ENCODE results near the gene AAMP. TPM values are rescaled to one million over a fixed set of nuclear protein-coding genes. Genes with fewer than 3 reads are reported as not detected.

Gene AAMP
- total RNA-seq (2022; extraction: Qiagen RNA extraction; ENCODE audit: low read depth), result 121 to 185 TPM (median 130 TPM) in 5 replicates

GRCh38 chr2:218269900-218270720, at the start of gene AAMP, which contains the start of gene PNKD:
Gene AAMP (minus strand): TSS chr2:218270137. CDS start chr2:218270086, 51 bp downstream.
Gene PNKD (plus strand): TSS chr2:218270519. CDS start chr2:218270536, 17 bp downstream.

DNA sequence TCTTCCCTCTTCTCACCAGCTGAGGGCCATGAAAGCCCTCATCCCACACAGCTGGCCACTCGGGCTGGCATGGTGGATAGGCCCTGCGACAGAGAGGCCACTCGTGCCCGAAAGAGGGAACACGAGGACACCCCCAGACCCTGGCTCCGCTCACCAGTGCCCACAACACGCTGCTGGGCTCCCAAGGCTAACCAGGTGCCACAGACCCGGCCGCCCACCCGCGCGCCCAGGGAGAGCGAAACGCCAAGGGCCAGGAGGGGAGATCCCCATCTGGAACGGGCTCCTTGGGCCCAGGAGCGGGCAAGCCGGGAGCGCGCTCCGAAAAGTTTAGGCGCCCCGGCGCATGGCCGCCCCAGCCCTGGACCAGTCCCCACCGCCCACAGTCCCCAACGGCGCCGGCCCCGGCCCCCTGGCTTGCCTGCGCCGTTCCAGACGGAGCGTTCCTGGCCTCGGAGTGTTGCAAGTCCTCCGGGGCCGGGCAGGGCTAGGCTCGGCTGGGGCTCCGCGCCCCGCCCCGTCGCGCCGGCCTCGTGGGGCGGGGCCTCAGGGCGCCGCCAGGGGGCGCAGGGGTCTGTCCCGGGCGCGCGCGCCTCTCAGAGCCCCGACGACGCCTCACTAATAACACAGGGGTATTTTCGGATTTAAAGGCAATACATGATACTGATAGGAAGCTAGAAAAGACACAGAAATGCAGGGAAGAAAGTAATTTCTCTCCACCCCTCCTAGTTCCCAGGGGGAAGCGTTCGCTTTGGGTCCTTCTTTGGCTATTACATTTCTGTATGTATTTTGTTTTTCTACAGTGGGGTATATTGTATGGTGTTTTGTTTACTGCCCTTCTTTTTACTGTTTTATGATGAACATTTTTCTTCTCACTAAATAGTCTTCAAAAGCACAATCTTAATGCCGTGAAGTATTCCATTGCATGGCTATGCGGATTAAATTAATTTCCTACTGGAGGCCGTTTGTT, 22.4 kb upstream of the AAMP start, which contains the start of gene TMBIM1:
TMBIM1 (minus strand) TSS at position 456 of the 967 bp plus-strand sequence. CDS start 10,362 bp downstream, outside the sequence.

GRCh38 chr2:218260742-218261422, 9.1 kb downstream of the AAMP start, which contains the start of gene GPBAR1:
Gene GPBAR1 (plus strand): TSS chr2:218261015. CDS start chr2:218262725, 1,710 bp downstream.

DNA sequence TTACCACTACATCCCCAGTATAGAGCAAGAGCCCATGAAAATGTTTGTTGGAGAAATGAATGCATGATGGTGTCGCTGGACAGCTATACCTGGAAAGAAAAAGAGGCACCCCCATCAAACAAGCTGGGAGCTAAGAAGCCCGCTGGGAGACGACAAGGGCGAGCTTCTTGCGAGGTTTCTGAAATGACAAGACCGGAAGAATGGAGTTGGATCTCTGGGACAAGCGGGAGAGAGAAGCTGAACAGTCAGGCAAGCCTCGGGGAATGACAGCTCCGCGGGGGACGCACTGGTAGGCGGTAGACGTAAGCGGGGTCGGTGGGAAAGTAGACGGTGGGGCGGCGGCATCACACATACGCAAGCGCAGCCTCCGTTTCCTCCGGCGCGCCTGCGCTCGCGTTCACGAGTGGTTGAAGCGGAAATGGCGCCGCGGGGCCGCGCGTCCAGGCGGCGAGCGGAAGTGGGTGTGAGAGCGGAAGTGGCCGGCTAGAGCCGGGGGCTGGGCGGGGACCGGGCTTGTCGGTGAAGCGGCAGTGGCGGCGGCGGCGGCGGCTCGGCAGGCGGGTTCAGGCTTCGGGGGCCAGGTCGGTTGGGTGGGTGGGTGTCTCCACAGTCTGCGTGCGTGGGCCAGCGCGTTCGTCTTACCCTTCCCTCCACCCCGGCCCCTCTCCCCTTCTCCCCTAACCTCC, 53.1 kb downstream of the AAMP start, which contains the start of gene ARPC2:
ARPC2 (plus strand) TSS at position 516 of the 686 bp plus-strand sequence. CDS start 282 bp downstream, outside the sequence.

Other genes starting within 250 kb of the AAMP start
- not detected in 5 replicates for gene RUFY4, start 200.9 kb downstream of the AAMP start, total RNA-seq (2022; extraction: Qiagen RNA extraction; ENCODE audit: low read depth)
- gene CXCR2, start 144.1 kb downstream of the AAMP start, total RNA-seq (2022; extraction: Qiagen RNA extraction; ENCODE audit: low read depth), result not detected in 5 replicates
- gene CXCR1, start 103.2 kb downstream of the AAMP start, total RNA-seq (2022; extraction: Qiagen RNA extraction; ENCODE audit: low read depth), result not detected in 5 replicates
- gene ARPC2, start 52.9 kb downstream of the AAMP start, total RNA-seq (2022; extraction: Qiagen RNA extraction; ENCODE audit: low read depth), result 283 to 316 TPM (median 302 TPM) in 5 replicates
- gene GPBAR1, start 9.1 kb downstream of the AAMP start, total RNA-seq (2022; extraction: Qiagen RNA extraction; ENCODE audit: low read depth), result 0.09 to 0.19 TPM (median 0.12 TPM) in 3 of 5 replicates, not detected in the others
- 54.8 to 70.7 TPM (median 66.6 TPM) in 5 replicates for gene PNKD, start 382 bp upstream of the AAMP start, total RNA-seq (2022; extraction: Qiagen RNA extraction; ENCODE audit: low read depth)
- gene TMBIM1, start 22.4 kb upstream of the AAMP start, total RNA-seq (2022; extraction: Qiagen RNA extraction; ENCODE audit: low read depth), result 114 to 144 TPM (median 129 TPM) in 5 replicates
- 0.16 to 0.19 TPM in 2 of 5 replicates, not detected in the others for gene CATIP, start 86.7 kb upstream of the AAMP start, total RNA-seq (2022; extraction: Qiagen RNA extraction; ENCODE audit: low read depth)
- gene SLC11A1, start 112.1 kb upstream of the AAMP start, total RNA-seq (2022; extraction: Qiagen RNA extraction; ENCODE audit: low read depth), result 0.16 to 0.66 TPM (median 0.16 TPM) in 5 replicates
- gene CTDSP1, start 129.7 kb upstream of the AAMP start, total RNA-seq (2022; extraction: Qiagen RNA extraction; ENCODE audit: low read depth), result 46.8 to 78.9 TPM (median 75.9 TPM) in 5 replicates
- gene VIL1, start 149.0 kb upstream of the AAMP start, total RNA-seq (2022; extraction: Qiagen RNA extraction; ENCODE audit: low read depth), result 0.24 to 0.67 TPM (median 0.35 TPM) in 4 of 5 replicates, not detected in the other

Data from A549 treated with ZK216348 at 1 μM for 4 hours (cell line).